HG02973 (cell line): ENCODE results near the gene DLG2.

Source experiments
- ATAC-seq: cut with Tn5 transposase; IDR thresholded peaks from one replicate; pipeline ENCODE4 v1.9.1; 2021; ENCODE audit warnings: moderate library complexity; ENCODE audit not compliant: unreplicated experiment

The DLG2 gene

GRCh38 chr11:84247129-84247528 lies 1380.0 kb downstream of the DLG2 start:
- ATAC-seq, result no peak

- ATAC-seq, result peak; percentile 89
These were observed 1383.4 kb downstream of the DLG2 start for GRCh38 chr11:84243629-84244263.

GRCh38 chr11:84241343-84242131 lies 1385.6 kb downstream of the DLG2 start:
- ATAC-seq, result no peak

- ATAC-seq, result no peak
These were observed 1386.3 kb downstream of the DLG2 start for GRCh38 chr11:84240847-84241246.

GRCh38 chr11:84236436-84236835 lies 1390.7 kb downstream of the DLG2 start:
- no peak for ATAC-seq

- no peak for ATAC-seq
These were observed 1392.5 kb downstream of the DLG2 start for GRCh38 chr11:84234462-84235202.

- ATAC-seq, result no peak
These were observed 1393.1 kb downstream of the DLG2 start for GRCh38 chr11:84234011-84234410.

GRCh38 chr11:84232511-84232910 lies 1394.6 kb downstream of the DLG2 start:
- ATAC-seq, result no peak

GRCh38 chr11:84230402-84230801 lies 1396.7 kb downstream of the DLG2 start:
- no peak for ATAC-seq

- no peak for ATAC-seq
These were observed 1399.0 kb downstream of the DLG2 start for GRCh38 chr11:84227970-84228665.

- ATAC-seq, result no peak
These were observed 1403.1 kb downstream of the DLG2 start for GRCh38 chr11:84224042-84224441.

- ATAC-seq, result no peak
These were observed 1408.8 kb downstream of the DLG2 start for GRCh38 chr11:84218318-84218717.

GRCh38 chr11:84215672-84216071 lies 1411.5 kb downstream of the DLG2 start:
- no peak for ATAC-seq

- no peak for ATAC-seq
These were observed 1412.6 kb downstream of the DLG2 start for GRCh38 chr11:84214557-84214956.

GRCh38 chr11:84212468-84213390 lies 1414.4 kb downstream of the DLG2 start:
- no peak for ATAC-seq

- ATAC-seq, result no peak
These were observed 1415.2 kb downstream of the DLG2 start for GRCh38 chr11:84211896-84212295.

GRCh38 chr11:84194696-84195095 lies 1432.4 kb downstream of the DLG2 start:
- ATAC-seq, result no peak

- ATAC-seq, result no peak
These were observed 1433.4 kb downstream of the DLG2 start for GRCh38 chr11:84193706-84194105.

- ATAC-seq, result no peak
These were observed 1438.6 kb downstream of the DLG2 start for GRCh38 chr11:84188521-84188920.

- ATAC-seq, result no peak
These were observed 1454.1 kb downstream of the DLG2 start for GRCh38 chr11:84173078-84173477.
